B cell (primary cell): ENCODE data around the gene ATXN2.

Experiments
- CTCF ChIP-seq: fragments of 200-600 bp; IDR thresholded peaks from one replicate; pipeline ENCODE4 v1.8.0; 2022; ENCODE audit warnings: antibody characterized with exemption, mild to moderate bottlenecking
- EZH2 ChIP-seq: IDR thresholded peaks from 2 replicates; pipeline ENCODE4 v1.6.1; 2012; ENCODE audit warnings: borderline replicate concordance, low read depth, mild to moderate bottlenecking, moderate library complexity, low read length; ENCODE audit not compliant: insufficient read depth, poor library complexity, severe bottlenecking

- TF ChIP-seq CTCF: no peak
- TF ChIP-seq EZH2: no peak
These were observed 18.4 kb downstream of the ATXN2 start for GRCh38 chr12:111580737-111581136.
